HUES6 (cell line): ENCODE data around the gene EPS15.
"Not testable (repeated sequence)": the region's sequence is repeated elsewhere in the genome, so short reads cannot be mapped to it uniquely, and the experiment has no call there.

ENCODE experiments used
- H3K27ac ChIP-seq: 2 replicates; pipeline ENCODE4 v1.7.0; 2013; ENCODE audit warnings: low read depth, mild to moderate bottlenecking, low read length, inconsistent platforms
- H3K27me3 ChIP-seq: 2 replicates; pipeline ENCODE4 v1.6.1; 2013; ENCODE audit warnings: low read length; ENCODE audit not compliant: control insufficient read depth, insufficient read depth
- H3K36me3 ChIP-seq: 2 replicates; pipeline ENCODE4 v1.6.1; 2013; ENCODE audit warnings: low read length; ENCODE audit not compliant: control insufficient read depth, insufficient read depth
- H3K4me1 ChIP-seq: 2 replicates; pipeline ENCODE4 v1.6.1; 2013; ENCODE audit warnings: low read length; ENCODE audit not compliant: control insufficient read depth, insufficient read depth
- H3K4me3 ChIP-seq: 2 replicates; pipeline ENCODE4 v1.5.1; 2013; ENCODE audit warnings: low read depth, low read length
- H3K9ac ChIP-seq: one replicate; pipeline ENCODE4 v1.6.1; 2013; ENCODE audit warnings: mild to moderate bottlenecking, low read length
- H3K9me3 ChIP-seq: 2 replicates; pipeline ENCODE4 v1.6.1; 2013; ENCODE audit warnings: low read depth, low read length; ENCODE audit not compliant: control insufficient read depth, insufficient read depth

EPS15 gene

DNA sequence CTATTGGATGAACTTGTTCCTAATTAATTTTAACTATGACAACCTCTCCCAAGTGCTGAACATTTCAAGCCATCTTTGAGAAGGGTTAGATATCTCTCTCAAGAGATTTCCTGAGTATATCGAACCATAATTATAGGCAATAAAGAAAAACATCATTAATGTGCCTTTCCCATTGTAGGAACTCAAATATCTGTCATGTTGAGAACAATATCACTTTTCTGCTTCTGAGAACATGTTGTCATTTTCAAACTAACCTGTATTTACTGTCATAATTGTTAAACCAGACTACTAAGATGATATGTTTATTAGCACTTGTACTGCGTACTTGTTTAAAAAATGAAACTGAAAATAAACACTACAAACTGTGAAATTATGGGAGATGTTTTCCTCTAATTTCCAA is 4.3 kb downstream of the EPS15 start:
- H3K4me3 ChIP-seq: no peak overlapping the region
- H3K27ac ChIP-seq: no peak overlapping the region
- no peak overlapping the region for H3K9ac ChIP-seq
- H3K27me3 ChIP-seq: no peaks in the 10 kb centered on the region
- no peaks in the 10 kb centered on the region for H3K9me3 ChIP-seq
- peaks cover 5% of the 10 kb centered on the region for H3K4me1 ChIP-seq
- H3K36me3 ChIP-seq: no peaks in the 10 kb centered on the region

- no peak overlapping the region for H3K9ac ChIP-seq
- H3K36me3 ChIP-seq: no peaks in the 10 kb centered on the region
- no peak overlapping the region for H3K4me3 ChIP-seq
- no peaks in the 10 kb centered on the region for H3K27me3 ChIP-seq
- no peak overlapping the region for H3K27ac ChIP-seq
- H3K9me3 ChIP-seq: no peaks in the 10 kb centered on the region
- peaks cover 5% of the 10 kb centered on the region for H3K4me1 ChIP-seq
Measured at GRCh38 chr1:51512606-51513005, 6.5 kb downstream of the EPS15 start.

GRCh38 chr1:51512120-51512519 is 6.9 kb downstream of the EPS15 start:
- peaks cover 5% of the 10 kb centered on the region for H3K4me1 ChIP-seq
- H3K9ac ChIP-seq: no peak overlapping the region
- H3K4me3 ChIP-seq: no peak overlapping the region
- H3K27me3 ChIP-seq: no peaks in the 10 kb centered on the region
- no peaks in the 10 kb centered on the region for H3K9me3 ChIP-seq
- H3K27ac ChIP-seq: no peak overlapping the region
- no peaks in the 10 kb centered on the region for H3K36me3 ChIP-seq

DNA sequence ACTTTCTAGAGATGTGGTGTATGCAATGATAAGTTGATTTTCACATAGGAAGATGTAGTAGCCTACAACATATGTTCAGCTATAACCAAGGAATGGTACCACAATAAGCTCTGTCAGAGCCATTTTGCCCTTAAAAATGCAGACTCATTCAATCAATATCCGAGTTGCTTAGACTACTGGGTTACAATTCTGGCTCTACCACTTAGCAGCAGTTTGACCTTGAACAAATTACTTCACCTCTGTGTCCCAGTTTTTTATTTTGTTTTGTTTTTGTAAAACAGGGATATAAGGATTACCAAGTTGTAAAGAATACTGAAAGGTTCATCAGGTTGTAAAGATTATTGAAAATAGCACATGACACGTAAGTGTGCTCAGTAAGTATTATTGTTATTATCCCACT is 9.3 kb downstream of the EPS15 start:
- Histone ChIP-seq H3K9me3 (no peaks in the 10 kb centered on the region), H3K4me1 (no peaks in the 10 kb centered on the region), H3K36me3 (no peaks in the 10 kb centered on the region), H3K27me3 (no peaks in the 10 kb centered on the region), H3K4me3 (no peak overlapping the region), H3K9ac (no peak overlapping the region), H3K27ac (no peak overlapping the region)

DNA sequence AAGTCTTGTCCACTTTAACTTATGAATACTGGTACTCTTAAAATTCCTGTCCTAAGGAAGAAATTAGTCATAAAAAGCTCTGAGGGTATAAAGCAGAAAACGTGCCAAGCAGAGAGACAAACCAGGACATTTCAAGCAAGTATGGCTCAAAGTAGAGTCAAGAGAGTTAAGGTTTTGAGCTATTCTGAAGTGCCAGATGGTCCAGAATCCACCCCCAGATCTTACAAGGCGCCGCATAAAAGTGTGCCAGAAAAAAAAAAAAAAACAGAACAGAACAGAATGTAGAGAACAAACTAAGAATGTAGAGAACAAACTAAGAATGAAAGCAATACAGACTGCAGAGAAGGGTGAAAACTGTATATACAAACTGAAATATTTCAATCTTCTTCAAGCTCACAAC is 12.5 kb downstream of the EPS15 start:
- Histone ChIP-seq H3K36me3 (no peaks in the 10 kb centered on the region), H3K9ac (no peak overlapping the region), H3K27ac (no peak overlapping the region), H3K4me3 (no peak overlapping the region), H3K27me3 (no peaks in the 10 kb centered on the region), H3K9me3 (no peaks in the 10 kb centered on the region), H3K4me1 (no peaks in the 10 kb centered on the region)

DNA sequence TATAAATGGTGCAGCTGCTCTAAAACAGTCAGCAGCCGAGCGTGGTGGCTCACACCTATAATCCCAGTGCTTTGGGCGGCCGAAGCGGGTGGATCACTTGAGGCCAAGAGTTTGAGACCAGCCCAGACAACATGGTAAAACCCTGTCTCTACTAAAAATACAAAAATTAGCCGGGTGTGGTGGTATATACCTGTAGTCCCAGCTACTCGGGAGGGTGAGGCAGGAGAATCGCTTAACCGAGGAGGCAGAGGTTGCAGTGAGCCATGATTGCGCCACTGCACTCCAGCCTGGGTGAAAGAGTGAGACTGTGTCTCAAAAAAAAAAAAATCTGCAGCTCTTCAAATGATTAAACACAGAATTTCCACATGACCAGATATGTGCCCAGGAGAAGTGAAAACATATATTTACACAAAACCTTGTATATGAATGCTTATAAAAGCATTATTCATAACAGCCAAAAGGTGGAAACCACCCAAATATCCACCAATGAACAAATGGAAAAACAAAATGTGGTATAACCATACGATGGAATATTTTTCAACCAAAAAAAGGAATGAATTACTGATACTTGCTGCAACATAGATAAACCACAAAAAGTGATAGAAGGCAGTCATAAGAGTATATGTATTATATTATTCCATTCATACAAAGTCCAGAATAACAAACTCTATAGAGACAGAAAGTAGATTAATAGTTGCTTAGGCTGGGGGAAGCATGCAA is 14.1 kb downstream of the EPS15 start:
- no peaks in the 10 kb centered on the region for H3K36me3 ChIP-seq
- H3K27ac ChIP-seq: no peak overlapping the region
- no peaks in the 10 kb centered on the region for H3K4me1 ChIP-seq
- no peaks in the 10 kb centered on the region for H3K9me3 ChIP-seq
- no peaks in the 10 kb centered on the region for H3K27me3 ChIP-seq
- no peak overlapping the region for H3K4me3 ChIP-seq
- no peak overlapping the region for H3K9ac ChIP-seq

DNA sequence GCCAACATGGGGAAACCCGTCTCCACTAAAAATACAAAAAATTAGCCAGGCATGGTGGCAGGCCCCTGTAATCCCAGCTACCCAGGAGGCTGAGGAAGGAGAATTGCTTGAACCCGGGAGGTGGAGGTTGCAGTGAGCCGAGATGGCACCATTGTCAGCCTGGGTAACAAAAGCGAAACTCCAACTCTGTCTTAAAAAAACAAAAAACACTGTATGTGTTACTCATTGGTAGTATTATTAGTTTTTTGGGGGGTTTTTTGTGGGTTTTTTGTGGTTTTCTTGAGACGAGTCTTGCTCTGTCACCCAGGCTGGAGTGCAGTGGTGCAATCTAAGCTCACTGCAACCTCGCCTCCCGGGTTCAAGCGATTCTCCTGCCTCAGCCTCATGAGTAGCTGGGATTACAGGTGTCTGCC is 17.8 kb downstream of the EPS15 start:
- not testable (repeated sequence) for H3K4me3 ChIP-seq, H3K27ac ChIP-seq, H3K27me3 ChIP-seq, H3K9me3 ChIP-seq, H3K36me3 ChIP-seq, H3K4me1 ChIP-seq, H3K9ac ChIP-seq

DNA sequence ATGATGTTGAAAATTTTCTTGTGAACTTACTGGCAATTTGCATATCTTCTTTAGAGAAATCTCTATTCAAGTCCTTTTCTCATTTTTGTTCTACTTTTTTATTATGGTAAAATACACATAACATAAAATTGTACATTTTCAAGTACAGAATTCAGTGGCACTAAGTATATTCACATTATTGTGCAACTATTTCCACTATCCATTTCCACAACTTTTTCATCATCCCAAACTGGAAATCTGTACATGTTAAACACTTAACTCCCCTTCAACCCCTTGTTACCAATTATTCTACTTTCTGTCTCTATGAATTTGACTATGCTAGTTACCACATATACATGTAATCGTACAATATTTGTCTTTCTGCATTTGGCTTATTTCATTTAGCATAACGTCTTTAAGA is 19.4 kb downstream of the EPS15 start:
- H3K27me3 ChIP-seq: no peaks in the 10 kb centered on the region
- H3K27ac ChIP-seq: no peak overlapping the region
- no peak overlapping the region for H3K4me3 ChIP-seq
- H3K36me3 ChIP-seq: peaks cover 5% of the 10 kb centered on the region
- no peaks in the 10 kb centered on the region for H3K4me1 ChIP-seq
- no peak overlapping the region for H3K9ac ChIP-seq
- peaks cover 3% of the 10 kb centered on the region; the same call in 1 of the 2 replicates for H3K9me3 ChIP-seq

- Histone ChIP-seq H3K36me3 (peaks cover 5% of the 10 kb centered on the region), H3K4me3 (no peak overlapping the region), H3K4me1 (no peaks in the 10 kb centered on the region), H3K27me3 (no peaks in the 10 kb centered on the region), H3K9ac (no peak overlapping the region), H3K27ac (no peak overlapping the region), H3K9me3 (peaks cover 3% of the 10 kb centered on the region; the same call in 1 of the 2 replicates)
Measured at GRCh38 chr1:51498924-51499323, 20.1 kb downstream of the EPS15 start.

- H3K27ac ChIP-seq: no peak overlapping the region
- H3K9ac ChIP-seq: no peak overlapping the region
- no peak overlapping the region for H3K4me3 ChIP-seq
- H3K36me3 ChIP-seq: peaks cover 5% of the 10 kb centered on the region
- no peaks in the 10 kb centered on the region for H3K4me1 ChIP-seq
- H3K27me3 ChIP-seq: no peaks in the 10 kb centered on the region
- peaks cover 3% of the 10 kb centered on the region; the same call in 1 of the 2 replicates for H3K9me3 ChIP-seq
Measured at GRCh38 chr1:51497340-51497739, 21.7 kb downstream of the EPS15 start.

GRCh38 chr1:51494138-51494830 is 24.8 kb downstream of the EPS15 start:
- Histone ChIP-seq H3K4me3 (no peak overlapping the region), H3K27me3 (no peaks in the 10 kb centered on the region), H3K9ac (no peak overlapping the region), H3K27ac (no peak overlapping the region), H3K4me1 (no peaks in the 10 kb centered on the region), H3K9me3 (no peaks in the 10 kb centered on the region), H3K36me3 (peaks cover 8% of the 10 kb centered on the region)
